ENCODE measurements around the gene SLC7A8. TPM values are rescaled to one million over a fixed set of nuclear protein-coding genes. Genes with fewer than 3 reads are reported as not detected.

The SLC7A8 gene
- total RNA-seq, 2 donors from 2014 or later: 18.4 to 28.0 TPM

DNA sequence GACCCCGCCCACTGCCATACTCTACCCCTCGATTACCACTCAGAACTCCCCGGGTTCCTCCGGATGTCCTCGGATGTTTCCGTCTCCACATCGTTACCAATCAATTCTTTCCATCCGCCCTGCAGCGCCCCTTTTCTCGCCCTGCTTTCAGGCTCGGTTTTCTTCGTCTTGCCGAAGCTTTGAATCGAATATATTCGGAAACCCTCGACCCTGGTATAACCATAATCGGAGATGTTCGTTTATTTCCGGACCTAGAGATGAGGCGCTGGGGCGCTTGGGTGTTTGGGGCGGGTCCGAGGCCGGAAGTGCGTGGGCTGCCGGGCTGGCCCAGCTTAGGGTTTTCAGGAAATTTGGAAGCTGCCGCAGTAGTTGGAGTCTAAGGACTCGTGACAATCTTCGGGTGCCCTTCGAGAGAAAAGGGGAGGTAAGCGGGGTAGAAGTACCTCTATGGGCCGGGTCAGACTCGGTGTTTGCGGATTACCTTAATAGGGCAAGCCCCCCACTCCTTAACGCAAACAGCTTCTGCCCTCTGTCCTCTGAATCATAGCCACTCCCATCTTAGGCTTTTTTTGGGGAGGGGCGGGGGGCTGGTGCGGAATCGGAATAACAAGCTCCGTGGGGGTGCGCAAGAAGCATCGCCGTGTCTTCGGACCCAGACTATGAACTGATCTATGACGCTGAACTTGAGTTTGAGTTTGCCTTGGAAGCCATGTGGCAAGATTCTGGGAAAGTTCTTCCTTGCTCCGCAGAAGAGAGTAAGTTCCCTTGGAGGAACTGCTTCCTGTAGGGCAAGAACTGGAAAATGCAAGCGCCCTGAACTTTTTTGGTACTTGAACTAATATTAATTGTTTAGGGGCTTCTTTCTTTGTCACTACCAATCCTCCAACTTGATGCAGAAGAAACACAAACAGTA lies 88.0 kb downstream of the SLC7A8 start, which contains the start of gene C14orf119:
TSS of gene C14orf119 (plus strand) at position 310 of the 913 bp plus-strand sequence. CDS start 2,154 bp downstream, outside the sequence.
- H3K4me3 ChIP-seq: peak within 1 kb of the TSS; percentile 78
- peaks cover 19 to 33% of the 10 kb centered on the region in 2 donors for H3K4me1 ChIP-seq (ENCODE audit: control insufficient read depth in 1 of 2, low read depth in 2 of 2)
- no peaks in the 10 kb centered on the region for H3K27me3 ChIP-seq (replicated peaks; ENCODE audit: insufficient read depth)
- H3K36me3 ChIP-seq: peaks cover 33% of the 10 kb centered on the region
- peak; percentile 100 for DNase-seq (ENCODE audit: low spot score)
- H3K27ac ChIP-seq: peak within 1 kb of the TSS; percentile 92 to 94
- ATAC-seq (ENCODE audit: insufficient number of reproducible peaks, low FRiP score, low read depth): peak; percentile 100
- no peaks in the 10 kb centered on the region for H3K9me3 ChIP-seq
- TF ChIP-seq CTCF (IDR thresholded peaks at IDR 0.05): no peak

GRCh38 chr14:23094666-23095195 lies 88.7 kb downstream of the SLC7A8 start, which contains the start of gene ACIN1:
Gene ACIN1 (minus strand): TSS chr14:23095136. CDS start chr14:23095112, 24 bp downstream.
- ATAC-seq (ENCODE audit: insufficient number of reproducible peaks, low FRiP score, low read depth) (peak; percentile 33), DNase-seq (ENCODE audit: low spot score) (peak; percentile 40)
- no peak for TF ChIP-seq CTCF (IDR thresholded peaks at IDR 0.05)
- Histone ChIP-seq H3K9me3 (no peaks in the 10 kb centered on the region), H3K27ac (peak within 1 kb of the TSS; percentile 92 to 94), H3K4me1 (ENCODE audit: control insufficient read depth in 1 of 2, low read depth in 2 of 2) (peaks cover 19 to 33% of the 10 kb centered on the region in 2 donors), H3K27me3 (replicated peaks; ENCODE audit: insufficient read depth) (no peaks in the 10 kb centered on the region), H3K36me3 (peaks cover 39% of the 10 kb centered on the region), H3K4me3 (peak within 1 kb of the TSS; percentile 78)

- no peaks in the 10 kb centered on the region for H3K27me3 ChIP-seq (replicated peaks; ENCODE audit: insufficient read depth)
- H3K27ac ChIP-seq: peak overlapping the region; percentile 90 to 92
- no peak for TF ChIP-seq CTCF (IDR thresholded peaks at IDR 0.05)
- peak overlapping the region; percentile 78 for H3K4me3 ChIP-seq
- no peak for ATAC-seq (ENCODE audit: insufficient number of reproducible peaks, low FRiP score, low read depth)
- peaks cover 19 to 33% of the 10 kb centered on the region in 2 donors for H3K4me1 ChIP-seq (ENCODE audit: control insufficient read depth in 1 of 2, low read depth in 2 of 2)
- no peak for DNase-seq (ENCODE audit: low spot score)
- no peaks in the 10 kb centered on the region for H3K9me3 ChIP-seq
- peaks cover 45% of the 10 kb centered on the region for H3K36me3 ChIP-seq
Observed at GRCh38 chr14:23093991-23094665, 89.3 kb downstream of the SLC7A8 start.

DNA sequence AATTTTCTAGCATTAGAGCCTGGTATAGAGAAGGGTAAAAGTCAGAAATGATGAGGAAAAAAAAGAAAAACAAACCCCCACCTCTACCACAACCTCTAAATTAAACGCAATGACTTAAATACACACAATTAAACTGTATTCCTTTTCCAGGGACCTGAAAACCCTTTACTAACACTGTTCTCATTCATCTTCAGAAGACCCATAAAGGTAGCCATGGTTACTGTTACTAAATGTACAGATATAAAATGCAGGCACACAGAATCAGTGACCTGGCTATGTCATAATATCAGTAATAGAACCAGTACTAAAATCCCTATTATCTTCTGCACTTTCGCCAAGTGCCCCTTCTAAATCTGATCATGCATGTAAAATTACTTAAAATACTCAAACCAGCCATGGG lies 89.9 kb downstream of the SLC7A8 start:
- no peaks in the 10 kb centered on the region for H3K27me3 ChIP-seq (replicated peaks; ENCODE audit: insufficient read depth)
- no peak for DNase-seq (ENCODE audit: low spot score)
- peak overlapping the region; percentile 78 for H3K4me3 ChIP-seq
- peaks cover 19 to 33% of the 10 kb centered on the region in 2 donors for H3K4me1 ChIP-seq (ENCODE audit: control insufficient read depth in 1 of 2, low read depth in 2 of 2)
- no peaks in the 10 kb centered on the region for H3K9me3 ChIP-seq
- ATAC-seq (ENCODE audit: insufficient number of reproducible peaks, low FRiP score, low read depth): no peak
- no peak for TF ChIP-seq CTCF (IDR thresholded peaks at IDR 0.05)
- H3K27ac ChIP-seq: no peak overlapping the region
- peaks cover 46% of the 10 kb centered on the region for H3K36me3 ChIP-seq

- no peak for TF ChIP-seq CTCF (IDR thresholded peaks at IDR 0.05)
- H3K4me1 ChIP-seq (ENCODE audit: control insufficient read depth in 1 of 2, low read depth in 2 of 2): peaks cover 19 to 33% of the 10 kb centered on the region in 2 donors
- no peak overlapping the region for H3K27ac ChIP-seq
- H3K36me3 ChIP-seq: peaks cover 42% of the 10 kb centered on the region
- peak overlapping the region; percentile 78 for H3K4me3 ChIP-seq
- H3K9me3 ChIP-seq: no peaks in the 10 kb centered on the region
- ATAC-seq (ENCODE audit: insufficient number of reproducible peaks, low FRiP score, low read depth) (no peak), DNase-seq (ENCODE audit: low spot score) (no peak)
- no peaks in the 10 kb centered on the region for H3K27me3 ChIP-seq (replicated peaks; ENCODE audit: insufficient read depth)
Observed at GRCh38 chr14:23093104-23093503, 90.4 kb downstream of the SLC7A8 start.

All from thoracic aorta (tissue), 2 donors.